Fibroblast of the conjunctiva (primary cell): ENCODE data around the gene MAGEE2.
"Not testable (repeated sequence)": the region's sequence is repeated elsewhere in the genome, so short reads cannot be mapped to it uniquely, and the experiment has no call there.

Experiments
- DNase-seq: peaks from one replicate; pipeline ENCODE4 v3.0.0-alpha.2; 2010; ENCODE audit warnings: low read depth

The MAGEE2 gene

GRCh38 chrX:75784680-75785491 lies at the start of gene MAGEE2:
TSS of gene MAGEE2 (minus strand) at chrX:75785254. CDS start at chrX:75785051, 203 bp downstream.
- no peak for DNase-seq

DNA sequence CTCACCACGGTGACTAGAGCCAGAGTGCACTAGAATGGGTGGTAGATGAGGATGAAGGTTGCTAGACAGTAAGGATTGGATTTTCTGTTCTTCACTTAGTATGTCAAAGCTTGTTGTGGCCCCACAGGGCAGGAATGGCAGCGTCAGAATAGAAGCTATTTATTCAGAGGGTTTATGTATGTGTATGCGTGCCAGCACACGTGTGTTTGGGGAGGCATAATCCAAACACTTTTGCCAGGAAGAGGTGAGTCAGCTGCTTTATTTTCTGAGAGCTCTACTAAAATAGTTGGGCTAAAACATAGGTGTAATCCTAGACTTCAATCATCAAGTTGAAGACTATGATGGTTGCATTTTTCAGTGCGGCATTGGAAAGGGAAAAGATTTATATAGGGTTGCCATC lies 1.2 kb upstream of the MAGEE2 start:
- DNase-seq: no peak

DNA sequence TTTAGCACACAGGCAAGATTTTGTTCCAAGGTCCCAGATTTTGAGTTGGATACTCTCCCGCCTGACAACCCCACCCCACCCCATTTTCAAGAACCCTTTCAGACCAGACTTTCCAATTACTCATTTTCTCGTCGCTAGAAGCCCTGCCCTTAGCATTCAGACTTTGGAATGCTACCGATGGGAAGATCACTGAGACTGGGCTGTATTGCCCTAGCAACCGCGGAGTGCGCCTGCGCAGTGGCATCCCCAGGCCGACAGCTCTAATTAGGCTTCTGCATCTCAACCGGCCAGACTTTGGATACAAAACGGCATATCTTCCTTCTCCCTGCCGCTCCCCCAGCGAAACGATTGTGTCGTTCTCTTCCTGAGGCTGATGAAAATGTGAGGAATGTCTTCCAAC lies 3.4 kb downstream of the MAGEE2 start:
- DNase-seq: no peak

GRCh38 chrX:75768063-75768462 lies 17.0 kb downstream of the MAGEE2 start:
- DNase-seq: not testable (repeated sequence)

GRCh38 chrX:75748431-75748830 lies 36.6 kb downstream of the MAGEE2 start:
- no peak for DNase-seq

- DNase-seq: no peak
These were observed 38.0 kb downstream of the MAGEE2 start for GRCh38 chrX:75746891-75747639.
